ENCODE results near the gene SLAMF9. TPM values are rescaled to one million over a fixed set of nuclear protein-coding genes. Genes with fewer than 3 reads are reported as not detected.

The SLAMF9 gene
- total RNA-seq, 2 experiments from 2014 or later, result not detected

DNA sequence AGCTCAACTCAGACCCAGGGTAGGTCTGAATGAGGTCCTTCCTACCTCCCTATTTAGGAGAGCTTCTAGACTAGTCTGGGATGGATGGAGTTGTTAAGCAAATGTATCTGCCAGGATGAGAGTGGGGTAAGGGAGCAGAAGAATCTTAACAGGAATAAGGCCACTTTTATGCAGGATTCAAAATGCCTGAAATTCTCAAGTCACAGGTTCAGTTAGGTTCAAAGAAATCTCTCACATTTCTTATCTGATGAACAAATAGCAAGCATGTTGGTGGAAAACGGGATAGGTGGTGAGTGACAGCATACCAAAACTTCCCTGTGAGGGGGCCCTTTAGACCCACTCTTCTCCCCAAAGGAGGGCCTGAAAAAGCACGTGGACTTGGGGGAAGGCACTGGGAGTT is 3.0 kb downstream of the SLAMF9 start:
- H3K4me2 ChIP-seq (ENCODE audit: low read length), result no peak overlapping the region
- BruUV-seq (replicated peaks), result no TSS peak
- H3K27ac ChIP-seq (ENCODE audit: low read depth, low read length, poor library complexity, severe bottlenecking), result no peak overlapping the region
- DNase-seq (ENCODE audit: low spot score), result no peak
- CTCF ChIA-PET (ENCODE audit: unreplicated experiment), result no interaction called here
- no peaks in the 10 kb centered on the region for H4K20me1 ChIP-seq (ENCODE audit: insufficient read depth, low read length)
- no peak overlapping the region for H2AFZ ChIP-seq (ENCODE audit: low read length)
- H3K79me2 ChIP-seq (ENCODE audit: insufficient read depth, low read depth, low read length), result no peaks in the 10 kb centered on the region
- TF ChIP-seq, protein P1, sequence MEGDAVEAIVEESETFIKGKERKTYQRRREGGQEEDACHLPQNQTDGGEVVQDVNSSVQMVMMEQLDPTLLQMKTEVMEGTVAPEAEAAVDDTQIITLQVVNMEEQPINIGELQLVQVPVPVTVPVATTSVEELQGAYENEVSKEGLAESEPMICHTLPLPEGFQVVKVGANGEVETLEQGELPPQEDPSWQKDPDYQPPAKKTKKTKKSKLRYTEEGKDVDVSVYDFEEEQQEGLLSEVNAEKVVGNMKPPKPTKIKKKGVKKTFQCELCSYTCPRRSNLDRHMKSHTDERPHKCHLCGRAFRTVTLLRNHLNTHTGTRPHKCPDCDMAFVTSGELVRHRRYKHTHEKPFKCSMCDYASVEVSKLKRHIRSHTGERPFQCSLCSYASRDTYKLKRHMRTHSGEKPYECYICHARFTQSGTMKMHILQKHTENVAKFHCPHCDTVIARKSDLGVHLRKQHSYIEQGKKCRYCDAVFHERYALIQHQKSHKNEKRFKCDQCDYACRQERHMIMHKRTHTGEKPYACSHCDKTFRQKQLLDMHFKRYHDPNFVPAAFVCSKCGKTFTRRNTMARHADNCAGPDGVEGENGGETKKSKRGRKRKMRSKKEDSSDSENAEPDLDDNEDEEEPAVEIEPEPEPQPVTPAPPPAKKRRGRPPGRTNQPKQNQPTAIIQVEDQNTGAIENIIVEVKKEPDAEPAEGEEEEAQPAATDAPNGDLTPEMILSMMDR (conservative IDR thresholded peaks at IDR 0.05; ENCODE audit: low read length), result no peak
- TF ChIP-seq EZH2phosphoT487 (IDR thresholded peaks at IDR 0.05; ENCODE audit: borderline replicate concordance, low read depth, low read length), result no peak
- H3K36me3 ChIP-seq (ENCODE audit: insufficient read depth, low read length), result no peaks in the 10 kb centered on the region
- H3K4me3 ChIP-seq (ENCODE audit: low read depth, low read length, poor library complexity, severe bottlenecking), result no peak overlapping the region
- H3K4me1 ChIP-seq (ENCODE audit: insufficient read depth, low read length, poor library complexity, severe bottlenecking), result no peaks in the 10 kb centered on the region
- no peaks in the 10 kb centered on the region for H3K9me3 ChIP-seq (ENCODE audit: low read length)
- no peaks in the 10 kb centered on the region for H3K9me2 ChIP-seq (ENCODE audit: insufficient read depth, low read length)
- POLR2A ChIA-PET, result no interaction called here
- intact Hi-C loops (cut with micrococcal nuclease; ENCODE audit: unreplicated experiment), result no loop called here

DNA sequence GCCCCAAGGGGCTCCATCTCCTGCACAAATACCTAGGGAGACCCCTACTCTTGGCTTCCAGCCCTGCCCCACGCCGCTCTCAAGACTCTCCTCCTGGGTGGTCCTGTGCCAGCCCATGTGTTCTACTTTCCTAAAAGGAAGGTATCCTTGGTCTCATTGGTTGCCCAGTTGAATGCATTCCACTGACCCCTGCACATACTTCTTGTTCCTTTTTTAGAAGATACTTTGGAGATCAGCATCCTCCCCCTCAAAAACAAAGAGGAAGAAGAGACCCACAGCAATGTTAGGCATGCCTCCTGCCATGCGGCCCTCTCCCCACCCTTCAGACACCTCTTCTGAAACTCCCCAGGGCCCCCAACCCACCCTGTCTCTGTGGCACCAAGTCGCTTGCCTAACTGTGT is 4.1 kb downstream of the SLAMF9 start:
- POLR2A ChIA-PET, result no interaction called here
- BruUV-seq (replicated peaks), result no TSS peak
- H3K4me3 ChIP-seq (ENCODE audit: low read depth, low read length, poor library complexity, severe bottlenecking), result no peak overlapping the region
- TF ChIP-seq, protein P1 (conservative IDR thresholded peaks at IDR 0.05; ENCODE audit: low read length), result no peak
- no peak for TF ChIP-seq EZH2phosphoT487 (IDR thresholded peaks at IDR 0.05; ENCODE audit: borderline replicate concordance, low read depth, low read length)
- H3K9me3 ChIP-seq (ENCODE audit: low read length), result no peaks in the 10 kb centered on the region
- H4K20me1 ChIP-seq (ENCODE audit: insufficient read depth, low read length), result no peaks in the 10 kb centered on the region
- no peak overlapping the region for H2AFZ ChIP-seq (ENCODE audit: low read length)
- CTCF ChIA-PET (ENCODE audit: unreplicated experiment), result no interaction called here
- H3K4me2 ChIP-seq (ENCODE audit: low read length), result no peak overlapping the region
- no peak overlapping the region for H3K27ac ChIP-seq (ENCODE audit: low read depth, low read length, poor library complexity, severe bottlenecking)
- intact Hi-C loops (cut with micrococcal nuclease; ENCODE audit: unreplicated experiment), result no loop called here
- H3K36me3 ChIP-seq (ENCODE audit: insufficient read depth, low read length), result no peaks in the 10 kb centered on the region
- H3K9me2 ChIP-seq (ENCODE audit: insufficient read depth, low read length), result no peaks in the 10 kb centered on the region
- no peaks in the 10 kb centered on the region for H3K79me2 ChIP-seq (ENCODE audit: insufficient read depth, low read depth, low read length)
- DNase-seq (ENCODE audit: low spot score), result no peak
- H3K4me1 ChIP-seq (ENCODE audit: insufficient read depth, low read length, poor library complexity, severe bottlenecking), result no peaks in the 10 kb centered on the region

DNA sequence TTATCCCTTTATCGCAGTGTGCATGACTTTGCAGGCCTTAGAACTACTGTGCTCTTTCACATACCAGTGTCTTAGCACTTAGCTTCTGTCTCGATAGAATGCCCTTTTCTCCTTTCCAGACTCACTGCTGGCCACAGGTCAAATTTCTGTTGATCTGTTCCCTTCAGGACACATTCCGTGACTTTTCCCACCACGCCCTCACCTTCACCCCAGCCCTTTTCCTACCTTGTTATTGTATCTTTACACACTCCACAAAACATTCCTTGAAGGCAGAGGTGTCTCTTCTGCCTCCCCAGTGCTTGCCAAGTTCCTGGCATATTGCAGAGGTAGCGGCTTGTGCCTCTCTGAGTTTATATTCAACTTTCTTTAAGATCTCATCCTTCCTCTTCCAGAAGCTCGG is 4.9 kb downstream of the SLAMF9 start:
- Histone ChIP-seq H3K79me2 (ENCODE audit: insufficient read depth, low read depth, low read length) (no peaks in the 10 kb centered on the region), H3K4me3 (ENCODE audit: low read depth, low read length, poor library complexity, severe bottlenecking) (no peak overlapping the region), H3K27ac (ENCODE audit: low read depth, low read length, poor library complexity, severe bottlenecking) (no peak overlapping the region), H4K20me1 (ENCODE audit: insufficient read depth, low read length) (no peaks in the 10 kb centered on the region; the same call in 1 of the 2 replicates), H3K9me3 (ENCODE audit: low read length) (no peaks in the 10 kb centered on the region), H3K4me1 (ENCODE audit: insufficient read depth, low read length, poor library complexity, severe bottlenecking) (no peaks in the 10 kb centered on the region), H2AFZ (ENCODE audit: low read length) (no peak overlapping the region), H3K9me2 (ENCODE audit: insufficient read depth, low read length) (no peaks in the 10 kb centered on the region), H3K4me2 (ENCODE audit: low read length) (no peak overlapping the region), H3K36me3 (ENCODE audit: insufficient read depth, low read length) (no peaks in the 10 kb centered on the region)
- TF ChIP-seq, protein P1 (conservative IDR thresholded peaks at IDR 0.05; ENCODE audit: low read length), result no peak
- no peak for TF ChIP-seq EZH2phosphoT487 (IDR thresholded peaks at IDR 0.05; ENCODE audit: borderline replicate concordance, low read depth, low read length)
- BruUV-seq (replicated peaks), result no TSS peak
- intact Hi-C loops (cut with micrococcal nuclease; ENCODE audit: unreplicated experiment), result no loop called here
- no peak for DNase-seq (ENCODE audit: low spot score)
- CTCF ChIA-PET (ENCODE audit: unreplicated experiment), result interaction anchor here (0.6 kb wide), 1 partner anchor 10 kb away, joined by 3 read pairs; no protein-coding TSS in a partner anchor
- POLR2A ChIA-PET, result no interaction called here

All from OCI-LY7 (cell line).